Natural killer cell treated with Interleukin-12 subunit alpha and Interleukin-12 subunit beta and Interleukin-15 and Interleukin-18, amount 100 ng/mL, for 72 hours (primary cell): ENCODE results near the gene GMEB2. TPM values are rescaled to one million over a fixed set of nuclear protein-coding genes. Genes with fewer than 3 reads are reported as not detected.
A peak's percentile ranks its signal among the peaks of the same experiment; 100 is the strongest.
"Not testable (repeated sequence)": the region's sequence is repeated elsewhere in the genome, so short reads cannot be mapped to it uniquely, and the experiment has no call there.

Experiments
- ATAC-seq, 2 donors: fragments of 150-1000 bp; cut with Tn5 transposase in 1 of 2; sonication (Bioruptor Pico), chemical (Tn5 transposase) in 1 of 2; 2 replicates each; pipeline ENCODE4 v1.10.0; 2021
- DNase-seq: peaks from one replicate; pipeline ENCODE4 v3.0.0; 2022; ENCODE audit warnings: low spot score
- H3K27ac Mint-ChIP-seq, 2 donors: 1 replicate in 1 of 2; 2 replicates in 1 of 2; pipeline ENCODE4 v1.8.0; 2022; ENCODE audit warnings: mixed read lengths in 2 of 2, mild to moderate bottlenecking in 1 of 2, moderate library complexity in 1 of 2
- H3K27me3 Mint-ChIP-seq, 2 donors: 1 replicate in 1 of 2; 2 replicates in 1 of 2; pipeline ENCODE4 v1.8.0; 2022; ENCODE audit warnings: mixed read lengths in 2 of 2
- H3K36me3 Mint-ChIP-seq: one replicate; pipeline ENCODE4 v1.8.0; 2022; ENCODE audit warnings: mixed read lengths
- H3K4me1 Mint-ChIP-seq, 2 donors: 1 replicate in 1 of 2; 2 replicates in 1 of 2; pipeline ENCODE4 v1.8.0; 2022; ENCODE audit warnings: low read depth in 2 of 2, mixed read lengths in 2 of 2, mild to moderate bottlenecking in 1 of 2
- H3K4me3 Mint-ChIP-seq: one replicate; pipeline ENCODE4 v1.8.0; 2022; ENCODE audit warnings: mixed read lengths
- H3K9me3 Mint-ChIP-seq: 2 replicates; pipeline ENCODE4 v1.8.0; 2022; ENCODE audit warnings: mixed read lengths
- total RNA-seq, 2 donors: library from RNA; stranded (reverse); gene quantifications; one replicate each; pipeline ENCODE4 v1.2.3, GENCODE V29; 2022

The GMEB2 gene
- total RNA-seq, 2 donors from 2014 or later, result 14.7 to 15.5 TPM

GRCh38 chr20:63601679-63602078, 25.2 kb downstream of the GMEB2 start:
- not testable (repeated sequence) for DNase-seq, H3K27ac Mint-ChIP-seq, ATAC-seq, H3K4me3 Mint-ChIP-seq, H3K27me3 Mint-ChIP-seq, H3K9me3 Mint-ChIP-seq
- Mint-ChIP-seq H3K4me1 (peaks cover 6 to 11% of the 10 kb centered on the region in 2 donors), H3K36me3 (peaks cover 15% of the 10 kb centered on the region)

DNA sequence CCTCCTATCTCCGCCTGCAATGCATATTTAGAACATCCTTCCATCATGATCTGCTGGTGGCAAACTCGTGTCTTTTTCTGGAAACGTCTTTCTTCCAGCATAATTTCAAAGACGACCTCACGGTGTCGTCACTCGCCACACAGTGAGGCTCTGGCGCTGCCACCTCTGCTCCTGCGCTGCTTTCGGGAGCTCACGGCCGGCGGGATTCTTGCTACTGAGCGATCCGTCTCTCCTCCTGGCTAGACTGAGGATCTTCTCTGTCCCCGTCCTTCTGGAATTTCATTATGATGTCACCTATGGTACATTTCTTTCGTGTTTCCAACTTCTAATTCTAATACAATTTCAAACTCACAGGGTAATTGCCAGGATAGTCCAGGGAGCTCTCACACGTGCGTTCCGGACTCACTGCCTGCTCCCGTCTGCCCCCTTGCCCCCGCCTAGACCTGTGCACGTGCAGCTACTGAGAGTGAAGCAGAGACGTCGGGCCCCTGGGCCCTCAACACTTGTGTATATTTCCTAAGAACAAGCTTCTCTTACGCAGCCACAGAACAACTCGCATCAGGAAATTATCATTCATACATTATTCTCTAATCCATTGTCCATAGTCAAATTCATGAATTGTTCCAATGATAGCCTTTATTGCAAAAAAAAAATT, 27.4 kb downstream of the GMEB2 start:
- Mint-ChIP-seq H3K27ac (no peak overlapping the region), H3K4me1 (peaks cover 6 to 8% of the 10 kb centered on the region in 2 donors), H3K9me3 (no peaks in the 10 kb centered on the region), H3K36me3 (peaks cover 15% of the 10 kb centered on the region), H3K4me3 (no peak overlapping the region), H3K27me3 (no peaks in the 10 kb centered on the region)
- no peak for ATAC-seq
- no peak for DNase-seq

GRCh38 chr20:63598479-63599395, 28.2 kb downstream of the GMEB2 start:
- H3K4me1 Mint-ChIP-seq, result peaks cover 6 to 8% of the 10 kb centered on the region in 2 donors
- H3K9me3 Mint-ChIP-seq, result no peaks in the 10 kb centered on the region
- H3K27ac Mint-ChIP-seq, result no peak overlapping the region
- H3K36me3 Mint-ChIP-seq, result peaks cover 15% of the 10 kb centered on the region
- ATAC-seq, result no peak
- no peak for DNase-seq
- no peaks in the 10 kb centered on the region for H3K27me3 Mint-ChIP-seq
- no peak overlapping the region for H3K4me3 Mint-ChIP-seq

DNA sequence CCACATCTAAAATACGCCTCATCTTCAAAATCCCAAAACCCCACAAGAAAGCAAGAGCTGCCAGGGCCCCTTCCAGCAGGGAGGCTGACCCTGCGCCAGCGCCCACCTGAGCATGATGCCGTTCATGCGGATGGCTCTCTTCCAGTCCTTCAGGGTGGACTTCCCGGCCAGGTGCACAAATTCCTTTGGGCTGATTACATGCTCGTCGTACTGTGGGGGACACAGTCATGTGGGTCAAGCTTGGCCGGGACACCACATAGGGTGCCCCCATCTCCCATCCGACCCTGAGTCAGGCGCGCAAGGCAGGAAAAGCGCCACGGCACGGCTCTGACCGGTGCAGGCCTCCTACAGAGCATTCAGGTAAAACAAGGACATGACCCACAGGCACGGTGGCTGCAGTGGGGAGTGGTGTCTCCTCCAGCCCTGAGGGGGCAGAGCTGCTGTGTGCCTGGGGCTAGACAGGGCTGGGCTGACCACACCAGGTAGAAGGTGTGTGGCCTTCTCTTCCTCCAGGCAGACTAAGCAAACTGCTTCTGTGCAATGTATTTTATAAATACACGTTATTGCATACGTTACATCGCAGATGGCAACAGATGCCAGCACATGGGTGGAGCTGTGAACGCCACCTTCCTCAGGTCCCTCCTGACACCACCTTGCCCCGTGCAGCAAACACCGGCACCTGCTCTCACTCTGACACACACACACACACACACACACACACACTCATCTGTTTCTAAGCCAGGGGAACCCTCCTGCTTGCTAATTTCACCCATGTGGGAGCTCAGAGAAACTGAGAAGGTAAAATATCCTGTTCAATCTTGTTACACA, 29.0 kb downstream of the GMEB2 start:
- H3K4me1 Mint-ChIP-seq, result peaks cover 2 to 6% of the 10 kb centered on the region in 2 donors
- no peak overlapping the region for H3K27ac Mint-ChIP-seq
- H3K9me3 Mint-ChIP-seq, result no peaks in the 10 kb centered on the region
- no peak for ATAC-seq
- H3K27me3 Mint-ChIP-seq, result no peaks in the 10 kb centered on the region
- DNase-seq, result no peak
- H3K4me3 Mint-ChIP-seq, result no peak overlapping the region
- peaks cover 11% of the 10 kb centered on the region for H3K36me3 Mint-ChIP-seq

DNA sequence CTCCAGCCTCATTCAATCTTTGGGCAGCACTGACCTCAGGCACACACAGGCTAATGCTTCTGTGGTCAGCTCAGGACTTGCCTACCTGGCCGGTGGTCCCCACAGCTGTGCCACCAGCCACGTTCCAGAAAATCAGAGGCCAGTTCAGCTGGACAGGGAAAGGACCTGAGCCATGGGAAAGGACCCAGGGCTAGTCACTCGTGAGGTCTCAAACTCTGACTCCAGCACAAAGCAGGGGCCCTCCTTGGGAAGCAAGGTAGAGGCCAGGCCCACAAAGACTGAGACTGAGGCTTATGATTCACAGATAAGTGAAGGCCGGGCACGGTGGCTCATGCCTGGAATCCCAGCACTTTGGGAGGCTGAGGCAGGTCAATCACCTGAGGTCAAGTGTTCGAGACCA, 30.5 kb downstream of the GMEB2 start:
- Mint-ChIP-seq H3K9me3 (no peaks in the 10 kb centered on the region), H3K4me1 (peaks cover 0 to 3% of the 10 kb centered on the region in 2 donors), H3K4me3 (no peak overlapping the region), H3K36me3 (peaks cover 8% of the 10 kb centered on the region), H3K27ac (no peak overlapping the region), H3K27me3 (no peaks in the 10 kb centered on the region)
- DNase-seq (no peak), ATAC-seq (no peak)

DNA sequence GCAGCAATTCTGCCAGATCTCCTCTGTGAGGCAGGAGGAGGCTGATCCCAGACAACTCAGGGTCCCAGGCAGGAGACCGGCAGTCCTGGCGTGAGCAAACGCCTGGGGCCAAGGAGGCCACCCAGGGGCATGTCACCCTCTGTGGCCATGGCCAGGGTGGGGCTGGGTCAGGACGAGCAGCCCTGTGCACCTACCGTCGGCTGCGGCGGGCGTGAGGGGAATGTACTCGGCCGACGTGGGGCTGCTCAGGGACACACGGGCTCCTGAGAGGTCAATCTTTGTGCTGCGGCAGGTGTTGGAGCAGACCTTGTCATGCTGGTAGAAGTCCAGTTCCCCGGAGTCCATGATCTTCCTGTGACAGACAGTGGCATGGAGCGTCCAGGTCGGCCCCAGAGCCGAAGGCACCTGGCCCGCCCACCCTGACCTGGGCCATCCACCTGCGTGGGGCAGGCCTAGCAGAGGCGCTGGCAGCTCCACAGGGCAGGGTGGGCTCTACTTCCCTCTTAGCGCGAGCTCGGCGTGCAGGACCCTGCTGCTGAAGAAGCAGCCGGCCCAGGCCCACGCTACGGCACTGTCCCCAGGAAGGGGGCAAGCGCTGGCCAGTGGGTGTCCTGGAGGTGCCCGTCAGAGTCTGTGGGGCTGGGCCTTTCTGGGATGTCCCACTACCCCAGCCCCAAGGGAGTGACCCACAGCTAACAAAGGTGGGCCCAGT, 31.3 kb downstream of the GMEB2 start:
- Mint-ChIP-seq H3K4me1 (peaks cover 0 to 3% of the 10 kb centered on the region in 2 donors), H3K36me3 (peaks cover 8% of the 10 kb centered on the region), H3K27me3 (no peaks in the 10 kb centered on the region), H3K4me3 (no peak overlapping the region), H3K9me3 (no peaks in the 10 kb centered on the region), H3K27ac (no peak overlapping the region)
- DNase-seq, result no peak
- peak in 1 of 2 donors; percentile 28 for ATAC-seq

DNA sequence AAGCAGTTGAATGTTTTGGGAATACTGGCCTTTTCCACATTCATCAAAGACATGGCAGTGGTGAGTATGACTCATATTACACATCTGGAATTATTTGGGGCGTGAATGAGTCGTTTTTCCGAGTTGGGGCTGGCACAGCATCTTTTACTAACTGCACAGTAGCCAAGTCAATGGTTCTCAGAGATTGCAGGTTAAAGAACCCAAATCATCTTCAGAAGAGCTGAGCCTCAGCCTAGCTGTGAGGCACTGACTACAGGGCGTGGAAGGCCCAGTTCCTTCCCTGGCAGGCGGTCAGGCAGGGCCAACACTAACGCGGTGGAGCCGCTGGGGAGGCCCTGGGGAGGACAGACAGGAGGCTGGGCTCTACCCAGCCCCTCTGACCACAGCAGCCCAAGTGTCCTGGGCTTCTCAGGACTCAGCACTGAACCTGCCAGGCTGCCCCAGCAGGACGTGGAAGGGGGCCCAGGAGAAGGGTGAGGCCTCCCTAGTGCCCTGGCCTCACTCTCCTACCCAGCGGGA, 32.8 kb downstream of the GMEB2 start:
- DNase-seq (no peak), ATAC-seq (no peak)
- H3K27ac Mint-ChIP-seq, result no peak overlapping the region
- no peaks in the 10 kb centered on the region for H3K27me3 Mint-ChIP-seq
- H3K9me3 Mint-ChIP-seq, result no peaks in the 10 kb centered on the region
- no peaks in the 10 kb centered on the region for H3K4me1 Mint-ChIP-seq
- no peak overlapping the region for H3K4me3 Mint-ChIP-seq
- peaks cover 1% of the 10 kb centered on the region for H3K36me3 Mint-ChIP-seq

GRCh38 chr20:63592661-63593060, 34.2 kb downstream of the GMEB2 start:
- Mint-ChIP-seq H3K27me3 (no peaks in the 10 kb centered on the region), H3K36me3 (no peaks in the 10 kb centered on the region), H3K9me3 (no peaks in the 10 kb centered on the region), H3K4me1 (no peaks in the 10 kb centered on the region), H3K27ac (no peak overlapping the region), H3K4me3 (no peak overlapping the region)
- no peak for DNase-seq
- no peak for ATAC-seq

DNA sequence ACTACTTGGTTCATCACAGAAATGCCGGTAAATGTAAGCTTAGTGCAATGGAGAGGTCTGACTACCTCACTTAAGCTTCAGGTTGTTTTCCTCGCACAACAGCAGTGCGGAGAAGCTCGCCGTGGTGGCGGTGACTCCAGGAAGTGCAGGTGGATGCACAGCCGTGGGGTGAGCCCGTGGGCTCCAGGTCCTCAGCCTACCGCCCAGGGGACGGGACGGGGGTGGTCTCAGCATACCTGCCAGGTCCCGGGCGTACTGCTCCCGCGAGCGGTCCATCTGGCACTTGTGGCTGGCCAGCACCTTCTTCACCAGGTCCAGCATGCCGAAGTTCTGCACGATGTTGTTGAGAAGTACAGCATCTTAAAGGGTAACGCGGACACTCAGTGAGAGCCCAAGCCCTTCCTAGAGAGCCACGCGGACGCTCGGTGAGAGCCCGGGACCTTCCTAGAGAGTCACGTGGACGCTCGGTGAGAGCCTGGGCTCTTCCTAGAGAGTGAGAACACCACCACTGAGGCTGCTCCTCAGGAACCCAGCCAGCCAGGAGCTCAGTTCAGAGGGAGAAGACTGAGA, 35.0 kb downstream of the GMEB2 start:
- ATAC-seq, result no peak
- no peaks in the 10 kb centered on the region for H3K27me3 Mint-ChIP-seq
- H3K36me3 Mint-ChIP-seq, result no peaks in the 10 kb centered on the region
- no peak overlapping the region for H3K27ac Mint-ChIP-seq
- no peaks in the 10 kb centered on the region for H3K4me1 Mint-ChIP-seq
- H3K4me3 Mint-ChIP-seq, result no peak overlapping the region
- no peak for DNase-seq
- H3K9me3 Mint-ChIP-seq, result no peaks in the 10 kb centered on the region

- Mint-ChIP-seq H3K9me3 (no peaks in the 10 kb centered on the region), H3K4me1 (no peaks in the 10 kb centered on the region), H3K27ac (no peak overlapping the region), H3K4me3 (no peak overlapping the region), H3K36me3 (no peaks in the 10 kb centered on the region), H3K27me3 (no peaks in the 10 kb centered on the region)
- no peak for ATAC-seq
- no peak for DNase-seq
Observed at GRCh38 chr20:63591147-63591533, 35.8 kb downstream of the GMEB2 start.

DNA sequence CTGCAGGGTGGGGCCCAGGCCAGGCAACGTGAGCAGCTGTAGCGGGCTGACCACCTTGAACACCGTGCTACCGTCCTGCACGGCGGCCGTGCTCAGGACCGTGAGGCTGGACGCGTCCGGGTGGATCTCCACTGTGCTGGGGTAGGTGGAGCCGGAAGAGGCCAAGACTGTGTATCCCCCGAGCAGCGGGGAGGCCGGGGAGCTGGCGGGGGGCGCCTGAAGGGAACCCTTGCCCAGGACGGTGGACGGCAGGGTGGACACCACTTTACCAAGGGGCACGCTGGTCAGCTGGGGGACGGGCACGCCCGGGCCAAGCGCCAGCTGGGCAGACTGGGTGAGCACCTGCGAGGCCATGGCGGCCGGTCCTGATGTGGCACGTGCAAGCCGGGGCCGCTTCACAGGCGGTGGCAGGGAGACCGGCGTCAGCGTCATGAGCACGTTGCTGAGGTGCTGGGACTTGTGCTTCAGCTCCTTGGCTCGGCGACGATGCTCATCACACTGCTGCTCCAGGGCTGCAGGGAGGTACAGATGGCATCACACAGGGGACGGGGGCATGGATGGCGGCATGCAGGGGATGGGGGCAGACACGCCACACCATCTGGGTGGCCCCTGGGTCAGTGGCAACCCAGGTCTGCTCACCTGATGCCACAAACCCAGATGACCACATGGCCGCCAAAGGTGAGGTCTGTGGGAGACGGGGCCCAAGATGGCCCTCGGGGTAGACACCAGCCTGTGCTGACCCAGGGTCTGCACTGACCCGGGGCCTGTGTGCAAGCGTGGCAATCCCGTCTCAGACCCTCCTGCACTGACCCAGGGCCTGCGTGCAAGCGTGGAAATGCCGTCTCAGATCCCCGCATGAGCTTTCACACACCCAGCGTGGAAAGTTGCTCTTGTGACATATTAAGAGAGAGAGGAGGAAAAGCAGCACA, 36.4 kb downstream of the GMEB2 start:
- Mint-ChIP-seq H3K36me3 (no peaks in the 10 kb centered on the region), H3K27ac (no peak overlapping the region), H3K4me3 (no peak overlapping the region), H3K4me1 (peaks cover 0 to 2% of the 10 kb centered on the region in 2 donors), H3K27me3 (no peaks in the 10 kb centered on the region), H3K9me3 (no peaks in the 10 kb centered on the region)
- DNase-seq (no peak), ATAC-seq (no peak)
